IMR-90 (cell line): ENCODE data around the gene SETSIP. TPM values are rescaled to one million over a fixed set of nuclear protein-coding genes. Genes with fewer than 3 reads are reported as not detected.

Experiments used
- ATAC-seq: fragments of 200-7000 bp; cut with Tn5 transposase; 2 replicates; pipeline ENCODE4 v1.9.1; 2020; ENCODE audit warnings: low read depth, mild to moderate bottlenecking, moderate library complexity
- BruUV-seq: library from RNA; stranded (reverse); fragments of 400-500 nt; replicated peaks from 2 replicates; lab custom pipeline; 2021; lab: Mats Ljungman, UMichigan
- CTCF ChIA-PET: fragments of 300-600 bp; formaldehyde crosslinking; extraction: SDS; loops from one replicate; lab custom pipeline; 2021; ENCODE audit warnings: antibody characterized with exemption; lab: Yijun Ruan, JAX
- POLR2A ChIA-PET: fragments of 300-600 bp; sonication (Branson Sonifier 250); formaldehyde crosslinking; loops from one replicate; lab custom pipeline; 2022; ENCODE audit warnings: antibody characterized with exemption; ENCODE audit not compliant: unreplicated experiment; lab: Charles Lee
- DNase-seq: peaks from one replicate; pipeline ENCODE4 v3.0.0; 2013
- H2AFZ ChIP-seq: replicated peaks from 2 replicates; pipeline ENCODE3; 2013; ENCODE audit warnings: low read length, mild to moderate bottlenecking; ENCODE audit not compliant: poor library complexity
- H2AK5ac ChIP-seq: 2 replicates; pipeline ENCODE4 v1.6.1; 2013; ENCODE audit warnings: low read depth, low read length, inconsistent platforms
- H2AK9ac ChIP-seq: replicated peaks from 2 replicates; pipeline ENCODE3; 2013; ENCODE audit warnings: mild to moderate bottlenecking, low read depth, low read length, moderate library complexity; ENCODE audit not compliant: poor library complexity
- H2BK120ac ChIP-seq: 2 replicates; pipeline ENCODE4 v1.6.1; 2013; ENCODE audit warnings: low read depth, low read length, inconsistent platforms
- H2BK15ac ChIP-seq: 3 replicates; pipeline ENCODE4 v1.6.1; 2013; ENCODE audit warnings: low read depth, low read length, inconsistent platforms
- H2BK20ac ChIP-seq: 2 replicates; pipeline ENCODE4 v1.6.1; 2013; ENCODE audit warnings: low read depth, mild to moderate bottlenecking, inconsistent platforms, low read length, moderate library complexity
- H2BK5ac ChIP-seq: 2 replicates; pipeline ENCODE4 v1.6.1; 2013; ENCODE audit warnings: mild to moderate bottlenecking, low read depth, low read length, inconsistent platforms; ENCODE audit not compliant: poor library complexity, severe bottlenecking
- H3K14ac ChIP-seq: replicated peaks from 2 replicates; pipeline ENCODE4 v1.6.1; 2013; ENCODE audit warnings: low read depth, low read length, inconsistent platforms
- H3K18ac ChIP-seq: 2 replicates; pipeline ENCODE4 v1.6.1; 2013; ENCODE audit warnings: low read depth, low read length, control low read depth
- H3K23ac ChIP-seq: 2 replicates; pipeline ENCODE4 v1.6.1; 2013; ENCODE audit warnings: low read depth, low read length, inconsistent platforms
- H3K27ac ChIP-seq: 2 replicates; pipeline ENCODE4 v1.5.1; 2013; ENCODE audit warnings: mild to moderate bottlenecking, control low read depth, low read length; ENCODE audit not compliant: insufficient read depth
- H3K27me3 ChIP-seq: 2 replicates; pipeline ENCODE4 v1.6.1; 2013; ENCODE audit warnings: low read length; ENCODE audit not compliant: control insufficient read depth, insufficient read depth
- H3K36me3 ChIP-seq: 2 replicates; pipeline ENCODE4 v1.6.1; 2013; ENCODE audit warnings: low read length, mixed read lengths; ENCODE audit not compliant: control insufficient read depth, insufficient read depth
- H3K4ac ChIP-seq: 2 replicates; pipeline ENCODE4 v1.6.1; 2013; ENCODE audit warnings: low read depth, low read length, inconsistent platforms
- H3K4me1 ChIP-seq: 2 replicates; pipeline ENCODE4 v1.6.1; 2013; ENCODE audit warnings: low read length, mixed read lengths; ENCODE audit not compliant: control insufficient read depth, insufficient read depth
- H3K4me2 ChIP-seq: 2 replicates; pipeline ENCODE4 v1.6.1; 2013; ENCODE audit warnings: low read depth, mild to moderate bottlenecking, control low read depth, low read length, moderate library complexity
- H3K4me3 ChIP-seq: 2 replicates; pipeline ENCODE4 v1.5.1; 2013; ENCODE audit warnings: low read depth, mild to moderate bottlenecking, control low read depth, low read length, moderate library complexity; ENCODE audit not compliant: insufficient read depth
- H3K56ac ChIP-seq: 2 replicates; pipeline ENCODE4 v1.6.1; 2013; ENCODE audit warnings: low read length, inconsistent platforms; ENCODE audit not compliant: insufficient read depth; ENCODE audit errors: extremely low read depth
- H3K79me1 ChIP-seq, 2 experiments: 2 replicates each; pipeline ENCODE4 v1.6.1; 2013; ENCODE audit warnings: low read length in 2 of 2, inconsistent platforms in 1 of 2, low read depth in 1 of 2
- H3K9ac ChIP-seq: 2 replicates; pipeline ENCODE4 v1.6.1; 2013; ENCODE audit warnings: low read depth, low read length, control low read depth
- H3K9me1 ChIP-seq: 2 replicates; pipeline ENCODE4 v1.6.1; 2013; ENCODE audit warnings: low read length, inconsistent platforms; ENCODE audit not compliant: insufficient read depth
- H3K9me3 ChIP-seq: 2 replicates; pipeline ENCODE4 v1.6.1; 2013; ENCODE audit warnings: low read length; ENCODE audit not compliant: control insufficient read depth, insufficient read depth
- H4K20me1 ChIP-seq: 2 replicates; pipeline ENCODE4 v1.6.1; 2013; ENCODE audit warnings: low read length, inconsistent platforms; ENCODE audit not compliant: insufficient read depth
- H4K5ac ChIP-seq: 2 replicates; pipeline ENCODE4 v1.6.1; 2013; ENCODE audit warnings: mild to moderate bottlenecking, low read depth, low read length, control low read depth
- H4K8ac ChIP-seq, 2 experiments: 2 replicates each; pipeline ENCODE4 v1.6.1; 2013; ENCODE audit warnings: low read depth in 2 of 2, low read length in 2 of 2, control low read depth in 1 of 2, inconsistent platforms in 1 of 2
- H4K91ac ChIP-seq: 2 replicates; pipeline ENCODE4 v1.6.1; 2013; ENCODE audit warnings: low read depth, low read length, inconsistent platforms; ENCODE audit not compliant: insufficient read depth
- BHLHE40 ChIP-seq: fragments of 150-350 bp; IDR thresholded peaks from 2 replicates; pipeline ENCODE4 v1.6.1; 2016; ENCODE audit warnings: mild to moderate bottlenecking, low read depth, low read length
- CEBPB ChIP-seq: IDR thresholded peaks from 2 replicates; pipeline ENCODE4 v1.6.1; 2012; ENCODE audit warnings: low read depth, low read length, improper control_type of control experiment
- CHD1 ChIP-seq: IDR thresholded peaks from 2 replicates; pipeline ENCODE4 v1.6.1; 2012; ENCODE audit warnings: low read depth, low read length, improper control_type of control experiment
- FOS ChIP-seq: fragments of 150-350 bp; IDR thresholded peaks from 2 replicates; pipeline ENCODE4 v1.6.1; 2016; ENCODE audit warnings: low read depth, low read length
- MAFK ChIP-seq: IDR thresholded peaks from 2 replicates; pipeline ENCODE4 v1.6.1; 2012; ENCODE audit warnings: low read depth, low read length, improper control_type of control experiment
- MAZ ChIP-seq: IDR thresholded peaks from 2 replicates; pipeline ENCODE4 v1.6.1; 2012; ENCODE audit warnings: low read depth, mild to moderate bottlenecking, low read length, improper control_type of control experiment, moderate library complexity, borderline replicate concordance
- MXI1 ChIP-seq: IDR thresholded peaks from 2 replicates; pipeline ENCODE4 v1.6.1; 2012; ENCODE audit warnings: low read depth, mild to moderate bottlenecking, low read length, moderate library complexity, borderline replicate concordance
- NFE2L2 ChIP-seq: fragments of 150-350 bp; IDR thresholded peaks from 2 replicates; pipeline ENCODE4 v1.6.1; 2016; ENCODE audit warnings: low read depth, mild to moderate bottlenecking, low read length
- POLR2A ChIP-seq: IDR thresholded peaks from 2 replicates; pipeline ENCODE4 v1.6.1; 2012; ENCODE audit warnings: mild to moderate bottlenecking, low read depth, low read length
- RAD21 ChIP-seq: IDR thresholded peaks from 2 replicates; pipeline ENCODE4 v1.6.1; 2012; ENCODE audit warnings: low read length, improper control_type of control experiment
- RCOR1 ChIP-seq: IDR thresholded peaks from 2 replicates; pipeline ENCODE4 v1.6.1; 2012; ENCODE audit warnings: mild to moderate bottlenecking, low read length, improper control_type of control experiment; ENCODE audit not compliant: insufficient replicate concordance
- RFX5 ChIP-seq: IDR thresholded peaks from 2 replicates; pipeline ENCODE4 v1.8.0; 2012; ENCODE audit warnings: low read depth, mild to moderate bottlenecking, low read length, moderate library complexity
- SMC3 ChIP-seq: fragments of 150-350 bp; IDR thresholded peaks from 2 replicates; pipeline ENCODE4 v1.6.1; 2016; ENCODE audit warnings: low read depth, mild to moderate bottlenecking, antibody characterized with exemption, low read length, moderate library complexity
- WGBS, 2 experiments: methylation state at CpG; one replicate each; pipeline versions ENCODE4 v1.1.5 to v1.1.7; 2013; ENCODE audit warnings: missing lambda C conversion rate in 2 of 2; ENCODE audit not compliant: insufficient read length in 1 of 2; ENCODE audit errors: extremely low coverage in 2 of 2; 5-methylcytosine and 5-hydroxymethylcytosine counted together
- dilution Hi-C: fragments of 300-500 bp; cut with HindIII; formaldehyde crosslinking; loops from one replicate; pipeline ENCODE4 v1.14.3; 2018; ENCODE audit warnings: low sequenced_read_pairs; ENCODE audit not compliant: unreplicated experiment
- in situ Hi-C: fragments of 300-500 bp; cut with MboI; formaldehyde crosslinking; loops from 3 replicates; pipeline ENCODE4 v1.14.3; 2019; ENCODE audit warnings: low sequenced_read_pairs, inconsistent platforms, mixed read lengths
- intact Hi-C: fragments of 100-400 bp; cut with micrococcal nuclease; formaldehyde crosslinking; loops from 2 replicates; pipeline ENCODE4 v1.10.0; 2022
- polyA plus RNA-seq, 3 experiments: library from polyadenylated mRNA; depleted of rRNA; stranded (reverse); fragments of >200 nt; gene quantifications; 2 replicates each; pipeline ENCODE4 v1.2.3, GENCODE V29; 2012; ENCODE audit warnings: low replicate concordance in 1 of 3
- total RNA-seq: library from RNA; depleted of rRNA; stranded (reverse); fragments of >200 nt; gene quantifications from 2 replicates; pipeline ENCODE4 v1.2.3, GENCODE V29; 2012
- TF ChIP-seq, protein P1 (sequence below): fragments of 150-350 bp; IDR thresholded peaks from 2 replicates; pipeline ENCODE4 v1.6.1; 2017; ENCODE audit warnings: mild to moderate bottlenecking, antibody characterized with exemption, low read length, low read depth
- TF ChIP-seq, protein P2 (sequence below): conservative IDR thresholded peaks from 2 replicates; pipeline ENCODE4 v1.5.1; 2012; ENCODE audit warnings: mild to moderate bottlenecking, low read depth, low read length, improper control_type of control experiment

SETSIP gene
- total and polyA plus RNA-seq, 2 of the 4 experiments (the other 2 are of a cell fraction), result not detected

DNA sequence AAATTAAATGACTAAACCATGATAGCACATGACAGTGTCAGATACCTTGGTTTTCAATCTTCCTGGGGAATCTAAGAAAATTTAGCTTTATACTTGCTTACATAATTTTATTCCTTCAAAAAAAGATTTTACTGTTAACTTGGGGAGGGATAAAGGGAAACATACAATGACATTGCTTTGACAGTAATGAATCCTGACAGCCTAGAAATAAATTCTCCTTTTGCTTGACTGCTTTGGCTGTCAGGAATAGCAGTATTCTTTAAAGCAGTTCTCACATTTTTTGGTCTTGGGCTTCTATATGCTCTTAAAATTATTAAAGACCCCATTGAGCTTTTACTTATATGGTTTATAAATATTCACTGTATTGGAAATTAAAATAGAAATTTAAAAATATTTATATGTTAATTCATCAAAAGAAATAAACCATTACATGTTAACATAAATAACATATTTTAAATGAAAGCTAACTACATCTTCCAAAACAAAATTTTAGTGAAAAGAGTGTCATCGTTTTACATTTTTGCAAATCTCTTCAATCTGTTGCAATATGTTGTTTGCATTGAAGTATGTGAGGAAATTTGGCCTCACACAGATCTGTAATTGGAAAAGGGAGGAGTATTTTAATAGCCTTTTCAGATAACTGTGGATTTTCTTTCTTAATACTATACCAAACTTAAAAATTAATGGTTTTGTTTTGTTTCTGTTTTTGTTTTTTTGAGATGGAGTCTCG is 29.3 kb downstream of the SETSIP start:
- no peaks in the 10 kb centered on the region for H3K9me3 ChIP-seq
- no peaks in the 10 kb centered on the region for H3K27me3 ChIP-seq
- H3K4me2 ChIP-seq, result no peak overlapping the region
- ATAC-seq (no peak), DNase-seq (no peak)
- no peak overlapping the region for H2BK5ac ChIP-seq
- dilution Hi-C loops, result no loop called here
- ChIA-PET POLR2A (interaction anchor here (0.6 kb wide), 2 partner anchors 15 to 250 kb away, joined by 3 to 4 read pairs; no protein-coding TSS in a partner anchor), CTCF (interaction anchor here (1.3 kb wide), 1 partner anchor 10 kb away, joined by 3 read pairs; no protein-coding TSS in a partner anchor)
- no peak overlapping the region for H2AK5ac ChIP-seq
- H3K4me1 ChIP-seq, result peaks cover 1% of the 10 kb centered on the region; the same call in 1 of the 2 replicates
- no peak overlapping the region for H2AK9ac ChIP-seq
- WGBS, 2 experiments, result no CpG with 5 or more reads among the region's 2 CpGs
- H4K20me1 ChIP-seq, result no peaks in the 10 kb centered on the region
- H4K91ac ChIP-seq, result no peak overlapping the region
- no peak overlapping the region for H4K8ac ChIP-seq
- no peak overlapping the region for H3K18ac ChIP-seq
- no TSS peak for BruUV-seq
- no peak overlapping the region for H2BK20ac ChIP-seq
- no peak overlapping the region for H2AFZ ChIP-seq
- H3K9me1 ChIP-seq, result no peaks in the 10 kb centered on the region
- no peak overlapping the region for H3K4me3 ChIP-seq
- no peaks in the 10 kb centered on the region for H3K79me1 ChIP-seq
- H3K56ac ChIP-seq, result no peak overlapping the region
- H3K14ac ChIP-seq, result no peak overlapping the region
- H3K23ac ChIP-seq, result no peak overlapping the region
- in situ Hi-C loops, result no loop called here
- H2BK120ac ChIP-seq, result no peak overlapping the region
- intact Hi-C loops, result no loop called here
- H3K27ac ChIP-seq, result no peak overlapping the region
- no peak overlapping the region for H2BK15ac ChIP-seq
- no peak overlapping the region for H3K4ac ChIP-seq
- no peak overlapping the region for H4K5ac ChIP-seq
- no peaks in the 10 kb centered on the region for H3K36me3 ChIP-seq
- no peak overlapping the region for H3K9ac ChIP-seq
- TF ChIP-seq CHD1 (no peak), MXI1 (no peak), CEBPB (no peak), POLR2A (no peak), RCOR1 (no peak), RFX5 (no peak), MAFK (no peak), SMC3 (no peak), FOS (no peak), BHLHE40 (no peak), MAZ (no peak), RAD21 (no peak), NFE2L2 (no peak)
- TF ChIP-seq, protein P1, sequence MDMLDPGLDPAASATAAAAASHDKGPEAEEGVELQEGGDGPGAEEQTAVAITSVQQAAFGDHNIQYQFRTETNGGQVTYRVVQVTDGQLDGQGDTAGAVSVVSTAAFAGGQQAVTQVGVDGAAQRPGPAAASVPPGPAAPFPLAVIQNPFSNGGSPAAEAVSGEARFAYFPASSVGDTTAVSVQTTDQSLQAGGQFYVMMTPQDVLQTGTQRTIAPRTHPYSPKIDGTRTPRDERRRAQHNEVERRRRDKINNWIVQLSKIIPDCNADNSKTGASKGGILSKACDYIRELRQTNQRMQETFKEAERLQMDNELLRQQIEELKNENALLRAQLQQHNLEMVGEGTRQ, result no peak
- TF ChIP-seq, protein P2, sequence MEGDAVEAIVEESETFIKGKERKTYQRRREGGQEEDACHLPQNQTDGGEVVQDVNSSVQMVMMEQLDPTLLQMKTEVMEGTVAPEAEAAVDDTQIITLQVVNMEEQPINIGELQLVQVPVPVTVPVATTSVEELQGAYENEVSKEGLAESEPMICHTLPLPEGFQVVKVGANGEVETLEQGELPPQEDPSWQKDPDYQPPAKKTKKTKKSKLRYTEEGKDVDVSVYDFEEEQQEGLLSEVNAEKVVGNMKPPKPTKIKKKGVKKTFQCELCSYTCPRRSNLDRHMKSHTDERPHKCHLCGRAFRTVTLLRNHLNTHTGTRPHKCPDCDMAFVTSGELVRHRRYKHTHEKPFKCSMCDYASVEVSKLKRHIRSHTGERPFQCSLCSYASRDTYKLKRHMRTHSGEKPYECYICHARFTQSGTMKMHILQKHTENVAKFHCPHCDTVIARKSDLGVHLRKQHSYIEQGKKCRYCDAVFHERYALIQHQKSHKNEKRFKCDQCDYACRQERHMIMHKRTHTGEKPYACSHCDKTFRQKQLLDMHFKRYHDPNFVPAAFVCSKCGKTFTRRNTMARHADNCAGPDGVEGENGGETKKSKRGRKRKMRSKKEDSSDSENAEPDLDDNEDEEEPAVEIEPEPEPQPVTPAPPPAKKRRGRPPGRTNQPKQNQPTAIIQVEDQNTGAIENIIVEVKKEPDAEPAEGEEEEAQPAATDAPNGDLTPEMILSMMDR, result no peak
